Gastrocnemius medialis (tissue), 4 donors: ENCODE results near the gene IL4R. TPM values are rescaled to one million over a fixed set of nuclear protein-coding genes. Genes with fewer than 3 reads are reported as not detected.
"Not testable (repeated sequence)": the region's sequence is repeated elsewhere in the genome, so short reads cannot be mapped to it uniquely, and the experiment has no call there.

Source experiments
- ATAC-seq, 2 donors: fragments of 150-250 bp; one replicate each; pipeline ENCODE4 v1.9.1; 2016
- DNase-seq, 2 donors: peaks; one replicate each; pipeline ENCODE4 v3.0.0-alpha.2; 2019
- H3K27ac ChIP-seq, 4 donors: fragments of 200-600 bp; sonication (generic); 1 replicate in 1 of 4; 2 replicates in 3 of 4; pipeline ENCODE4 v1.5.1; 2016 to 2018; ENCODE audit warnings: mild to moderate bottlenecking in 2 of 4, moderate library complexity in 1 of 4
- H3K27me3 ChIP-seq, 3 donors: fragments of 200-600 bp; sonication (generic) in 2 of 3; 1 replicate in 1 of 3; 2 replicates in 2 of 3; pipeline versions ENCODE4 v1.5.1 to v1.6.0; 2016 to 2019; ENCODE audit warnings: mild to moderate bottlenecking in 1 of 3, moderate library complexity in 1 of 3
- H3K36me3 ChIP-seq, 2 donors: fragments of 200-600 bp; sonication (generic) in 1 of 2; one replicate each; pipeline ENCODE4 v1.5.1; 2017 to 2018
- H3K4me1 ChIP-seq, 2 donors: fragments of 200-600 bp; sonication (generic) in 1 of 2; one replicate each; pipeline ENCODE4 v1.5.1; 2016 to 2017; ENCODE audit warnings: mild to moderate bottlenecking in 2 of 2
- H3K4me3 ChIP-seq, 4 donors: fragments of 200-600 bp; sonication (generic) in 3 of 4; 1 replicate in 1 of 4; 2 replicates in 3 of 4; pipeline ENCODE4 v1.5.1; 2016 to 2019; ENCODE audit warnings: mild to moderate bottlenecking in 2 of 4
- H3K9me3 ChIP-seq, 3 donors: fragments of 200-600 bp; sonication (generic) in 2 of 3; 1 replicate in 1 of 3; 2 replicates in 2 of 3; pipeline ENCODE4 v1.5.1; 2016 to 2019
- CTCF ChIP-seq, 5 experiments: fragments of 450-650 bp in 3 of 5; fragments of 200-600 bp in 2 of 5; sonication (generic) in 2 of 5; IDR thresholded peaks in 4 of 5; conservative IDR thresholded peaks in 1 of 5; 1 replicate in 4 of 5; 2 replicates in 1 of 5; pipeline ENCODE4 v1.5.1; 2016 to 2019; ENCODE audit warnings: antibody characterized with exemption in 5 of 5, mild to moderate bottlenecking in 3 of 5, moderate library complexity in 3 of 5
- POLR2A ChIP-seq, 2 donors: fragments of 450-650 bp; IDR thresholded peaks; one replicate each; pipeline ENCODE4 v1.6.1; 2017; ENCODE audit warnings: antibody characterized with exemption in 2 of 2, mild to moderate bottlenecking in 2 of 2, moderate library complexity in 2 of 2
- in situ Hi-C, 4 donors: fragments of 200-750 bp; cut with MboI; loops; one replicate each; pipeline versions ENCODE4 v1.15.0 to v1.8.0; 2017; ENCODE audit warnings: low sequenced_read_pairs in 4 of 4
- intact Hi-C: fragments of 100-400 bp; cut with DNase I; formaldehyde crosslinking; loops from one replicate; pipeline ENCODE4 v1.15.1; 2023; ENCODE audit warnings: low total_unique reads
- total RNA-seq, 4 donors: library from RNA; depleted of rRNA; stranded (reverse); fragments of >200 nt; gene quantifications; one replicate each; pipeline versions ENCODE4 v1.1.0 to v1.2.3, GENCODE V29; 2016

Gene IL4R
- total RNA-seq, 4 donors from 2014 or later: 4.5 to 7.4 (median 6.5) TPM

GRCh38 chr16:27268376-27269299, 45.1 kb upstream of the IL4R start, which contains the start of gene NSMCE1:
Gene NSMCE1, minus strand, starts transcription at chr16:27268772. Its CDS starts 11,202 bp downstream, at chr16:27257570.
- TF ChIP-seq CTCF (IDR thresholded peaks at IDR 0.05 in 4 of 5, conservative IDR thresholded peaks at IDR 0.05 in 1 of 5) (peak in 3 of 5 experiments; percentile 17 to 40 (median 30)), POLR2A (IDR thresholded peaks at IDR 0.05) (peak; percentile 53 to 65)
- H3K27ac ChIP-seq: peak within 1 kb of the TSS; percentile 66 to 90 (median 80)
- in situ Hi-C loops (no loop called here), intact Hi-C loops (loop anchor here (2.0 kb wide), 1 partner anchor 66 kb away; the partner anchor contains the start of gene KDM8)
- DNase-seq: peak; percentile 94 to 96
- H3K27me3 ChIP-seq: no peaks in the 10 kb centered on the region
- ATAC-seq: peak; percentile 99 to 100
- no peaks in the 10 kb centered on the region for H3K36me3 ChIP-seq
- H3K4me3 ChIP-seq: peak within 1 kb of the TSS; percentile 72 to 98 (median 84)
- H3K4me1 ChIP-seq: peaks cover 0 to 8% of the 10 kb centered on the region in 2 donors
- no peaks in the 10 kb centered on the region for H3K9me3 ChIP-seq

DNA sequence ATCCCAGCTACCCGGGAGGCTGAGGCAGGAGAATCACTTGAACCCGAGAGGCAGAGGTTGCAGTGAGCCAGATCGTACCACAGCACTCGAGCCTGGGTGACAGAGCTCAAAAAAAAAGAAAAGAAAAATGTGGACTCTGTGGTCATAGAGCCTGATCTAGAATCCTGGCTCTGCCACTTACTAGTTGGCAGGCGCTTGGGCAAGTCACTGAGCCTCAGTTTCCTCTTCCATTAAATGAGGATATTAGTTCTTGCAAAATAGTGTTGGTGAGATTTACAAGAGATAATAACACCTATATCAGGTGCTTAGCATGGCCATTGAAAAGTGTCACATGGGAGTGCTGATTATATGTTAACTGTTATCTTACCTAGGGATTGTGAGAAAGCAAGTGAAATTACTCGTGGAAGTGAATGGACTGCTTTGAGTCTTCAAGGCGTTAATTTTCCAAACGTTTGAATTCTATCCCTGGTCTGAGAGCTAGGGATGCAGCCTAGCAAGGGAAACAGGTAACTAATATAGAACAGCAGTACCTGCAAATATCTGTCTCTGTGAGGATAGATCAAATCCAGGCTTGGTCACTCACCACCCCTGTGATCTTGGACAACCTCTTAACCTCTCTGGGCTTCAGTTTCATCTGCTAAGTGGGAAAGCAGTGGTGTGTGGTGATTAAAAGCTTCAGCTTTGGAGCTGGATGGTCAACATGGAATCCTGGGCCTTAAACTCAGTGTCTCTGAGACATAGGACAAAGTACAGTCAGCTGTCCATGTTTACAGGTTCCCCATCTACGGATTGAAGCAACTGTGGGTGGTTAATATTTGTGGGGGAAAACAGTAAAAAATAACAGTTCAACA, 44.2 kb upstream of the IL4R start:
- intact Hi-C loops: loop anchor here (2.0 kb wide), 1 partner anchor 67 kb away; the partner anchor contains the start of gene KDM8
- peak overlapping the region; percentile 72 to 98 (median 84) for H3K4me3 ChIP-seq

GRCh38 chr16:27270349-27270748, 43.4 kb upstream of the IL4R start:
- TF ChIP-seq POLR2A (IDR thresholded peaks at IDR 0.05): no peak
- no peak for TF ChIP-seq CTCF (IDR thresholded peaks at IDR 0.05 in 4 of 5, conservative IDR thresholded peaks at IDR 0.05 in 1 of 5)
- Histone ChIP-seq H3K9me3 (no peaks in the 10 kb centered on the region), H3K4me1 (peaks cover 0 to 8% of the 10 kb centered on the region in 2 donors), H3K27me3 (no peaks in the 10 kb centered on the region), H3K4me3 (no peak overlapping the region), H3K27ac (no peak overlapping the region), H3K36me3 (no peaks in the 10 kb centered on the region)
- in situ Hi-C loops (no loop called here), intact Hi-C loops (no loop called here)
- ATAC-seq (no peak), DNase-seq (no peak)

More for the DNA sequence above, 44.2 kb upstream of the IL4R start:
- Histone ChIP-seq H3K4me1 (peaks cover 0 to 8% of the 10 kb centered on the region in 2 donors), H3K27me3 (no peaks in the 10 kb centered on the region), H3K36me3 (no peaks in the 10 kb centered on the region), H3K27ac (peak overlapping the region in 2 of 4 donors; percentile 80 to 90), H3K9me3 (no peaks in the 10 kb centered on the region)
- TF ChIP-seq POLR2A (IDR thresholded peaks at IDR 0.05) (no peak), CTCF (IDR thresholded peaks at IDR 0.05 in 4 of 5, conservative IDR thresholded peaks at IDR 0.05 in 1 of 5) (no peak)
- in situ Hi-C loops: no loop called here
- no peak for ATAC-seq
- no peak for DNase-seq

DNA sequence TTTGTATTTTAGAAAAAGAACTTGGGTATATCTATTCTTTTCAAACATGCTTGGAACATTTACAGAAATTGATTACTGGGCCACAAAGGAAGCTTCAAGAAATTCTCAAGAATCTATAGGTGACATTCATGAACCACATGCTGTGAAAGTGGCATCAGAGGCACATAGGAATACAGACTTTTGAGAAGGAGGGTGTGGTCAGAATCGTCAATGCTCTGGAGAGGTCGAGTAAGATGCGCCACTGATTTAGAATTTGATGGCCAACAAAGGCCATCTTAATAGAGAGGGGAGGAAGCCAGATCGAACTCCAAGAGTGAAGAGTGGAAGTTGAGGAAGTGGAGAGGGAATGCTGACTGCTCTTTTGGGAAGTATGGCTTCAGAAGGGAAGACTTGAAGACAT, 41.7 kb upstream of the IL4R start:
- intact Hi-C loops: no loop called here
- H3K9me3 ChIP-seq: no peaks in the 10 kb centered on the region
- H3K4me3 ChIP-seq: no peak overlapping the region
- TF ChIP-seq CTCF (IDR thresholded peaks at IDR 0.05 in 4 of 5, conservative IDR thresholded peaks at IDR 0.05 in 1 of 5) (no peak), POLR2A (IDR thresholded peaks at IDR 0.05) (no peak)
- in situ Hi-C loops: no loop called here
- no peak overlapping the region for H3K27ac ChIP-seq
- no peak for ATAC-seq
- H3K36me3 ChIP-seq: no peaks in the 10 kb centered on the region
- no peaks in the 10 kb centered on the region for H3K27me3 ChIP-seq
- no peak for DNase-seq
- H3K4me1 ChIP-seq: peaks cover 0 to 8% of the 10 kb centered on the region in 2 donors

DNA sequence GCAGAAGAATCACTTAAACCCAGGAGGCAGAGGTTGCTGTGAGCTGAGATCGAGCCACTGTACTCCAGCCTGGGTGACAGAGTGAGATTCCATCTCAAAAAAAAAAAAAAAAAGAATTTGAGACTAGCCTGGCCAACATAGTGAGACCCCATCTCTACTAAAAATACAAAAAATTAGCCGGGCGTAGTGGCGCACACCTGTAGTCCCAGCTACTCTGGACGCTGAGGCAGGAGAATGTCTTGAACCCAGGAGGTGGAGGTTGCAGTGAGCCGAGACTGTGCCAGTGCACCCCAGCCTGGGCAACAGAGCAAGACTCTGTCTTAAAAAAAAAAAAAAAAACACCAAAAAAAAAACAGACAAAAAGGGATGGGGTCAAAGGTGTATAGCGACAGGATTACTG, 41.1 kb upstream of the IL4R start:
- H3K4me3 ChIP-seq, H3K4me1 ChIP-seq, H3K27ac ChIP-seq, intact Hi-C loops, in situ Hi-C loops, DNase-seq, H3K36me3 ChIP-seq, H3K27me3 ChIP-seq, ATAC-seq, H3K9me3 ChIP-seq: not testable (repeated sequence)
